DMS114 treated with DMSO at 0.1 percent for 48 hours (cell line): ENCODE results near the gene MKI67.
"Not testable (repeated sequence)": the region's sequence is repeated elsewhere in the genome, so short reads cannot be mapped to it uniquely, and the experiment has no call there.

Experiments used
- DNase-seq: peaks from one replicate; lab custom pipeline; 2025; ENCODE audit not compliant: unreplicated experiment; lab: John Stamatoyannopoulos, UW

MKI67 gene, protein sequence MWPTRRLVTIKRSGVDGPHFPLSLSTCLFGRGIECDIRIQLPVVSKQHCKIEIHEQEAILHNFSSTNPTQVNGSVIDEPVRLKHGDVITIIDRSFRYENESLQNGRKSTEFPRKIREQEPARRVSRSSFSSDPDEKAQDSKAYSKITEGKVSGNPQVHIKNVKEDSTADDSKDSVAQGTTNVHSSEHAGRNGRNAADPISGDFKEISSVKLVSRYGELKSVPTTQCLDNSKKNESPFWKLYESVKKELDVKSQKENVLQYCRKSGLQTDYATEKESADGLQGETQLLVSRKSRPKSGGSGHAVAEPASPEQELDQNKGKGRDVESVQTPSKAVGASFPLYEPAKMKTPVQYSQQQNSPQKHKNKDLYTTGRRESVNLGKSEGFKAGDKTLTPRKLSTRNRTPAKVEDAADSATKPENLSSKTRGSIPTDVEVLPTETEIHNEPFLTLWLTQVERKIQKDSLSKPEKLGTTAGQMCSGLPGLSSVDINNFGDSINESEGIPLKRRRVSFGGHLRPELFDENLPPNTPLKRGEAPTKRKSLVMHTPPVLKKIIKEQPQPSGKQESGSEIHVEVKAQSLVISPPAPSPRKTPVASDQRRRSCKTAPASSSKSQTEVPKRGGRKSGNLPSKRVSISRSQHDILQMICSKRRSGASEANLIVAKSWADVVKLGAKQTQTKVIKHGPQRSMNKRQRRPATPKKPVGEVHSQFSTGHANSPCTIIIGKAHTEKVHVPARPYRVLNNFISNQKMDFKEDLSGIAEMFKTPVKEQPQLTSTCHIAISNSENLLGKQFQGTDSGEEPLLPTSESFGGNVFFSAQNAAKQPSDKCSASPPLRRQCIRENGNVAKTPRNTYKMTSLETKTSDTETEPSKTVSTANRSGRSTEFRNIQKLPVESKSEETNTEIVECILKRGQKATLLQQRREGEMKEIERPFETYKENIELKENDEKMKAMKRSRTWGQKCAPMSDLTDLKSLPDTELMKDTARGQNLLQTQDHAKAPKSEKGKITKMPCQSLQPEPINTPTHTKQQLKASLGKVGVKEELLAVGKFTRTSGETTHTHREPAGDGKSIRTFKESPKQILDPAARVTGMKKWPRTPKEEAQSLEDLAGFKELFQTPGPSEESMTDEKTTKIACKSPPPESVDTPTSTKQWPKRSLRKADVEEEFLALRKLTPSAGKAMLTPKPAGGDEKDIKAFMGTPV (N-terminal part only)

GRCh38 chr10:128125944-128126764 lies at the start of gene MKI67:
Gene MKI67 (minus strand): TSS chr10:128126423. CDS start chr10:128125667, 756 bp downstream.
- DNase-seq: peak; percentile 85

GRCh38 chr10:128174581-128175559 lies 48.6 kb upstream of the MKI67 start:
- DNase-seq: no peak

DNA sequence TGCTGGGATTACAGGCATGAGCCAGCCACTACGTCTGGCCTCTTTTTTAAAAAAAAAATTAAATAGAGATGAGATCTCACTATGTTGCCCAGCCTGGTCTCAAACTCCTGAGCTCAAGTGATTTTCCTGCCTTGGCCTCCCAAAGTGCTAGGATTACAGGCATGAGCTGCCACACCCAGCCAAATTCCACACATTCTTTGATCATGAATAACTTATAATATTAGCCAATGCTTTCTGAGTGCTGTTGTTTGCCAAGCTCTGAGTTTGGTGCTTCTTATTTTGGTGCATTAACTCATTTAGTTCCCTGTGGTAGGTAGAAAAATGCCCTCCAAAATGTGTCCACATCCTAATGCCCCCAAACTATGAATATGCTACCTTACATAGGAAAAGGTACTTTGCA lies 47.2 kb upstream of the MKI67 start:
- DNase-seq: no peak

- no peak for DNase-seq
Measured at GRCh38 chr10:128172756-128173155, 46.5 kb upstream of the MKI67 start.

GRCh38 chr10:128169811-128170379 lies 43.7 kb upstream of the MKI67 start:
- DNase-seq: no peak

DNA sequence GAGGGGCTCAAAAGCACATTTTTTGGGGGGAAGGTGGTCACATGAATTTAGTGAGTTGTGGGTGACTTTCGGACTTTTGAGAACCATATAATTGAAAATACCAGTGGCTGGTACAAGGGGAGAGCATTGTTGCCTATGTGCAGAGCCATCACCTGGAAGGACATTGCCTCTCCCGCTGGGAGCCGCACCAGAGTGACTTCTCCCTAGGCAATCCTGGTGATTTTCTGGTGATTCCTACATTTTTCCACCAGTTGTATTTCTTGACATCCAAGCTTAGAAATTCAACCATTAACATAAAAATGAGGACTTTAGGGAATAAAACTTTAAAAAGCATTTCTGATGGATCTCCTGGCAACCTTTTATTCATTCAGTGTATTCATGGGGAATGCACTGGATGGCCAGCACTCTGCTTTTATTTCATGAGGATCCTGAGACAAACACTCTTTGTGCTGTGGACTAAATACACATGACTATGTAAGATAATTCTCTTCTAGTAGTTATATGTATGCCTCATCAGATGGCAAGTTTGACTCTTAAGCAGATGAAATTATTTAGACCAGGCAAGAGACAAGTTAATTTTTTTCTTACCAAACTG lies 41.8 kb upstream of the MKI67 start:
- DNase-seq: no peak

DNA sequence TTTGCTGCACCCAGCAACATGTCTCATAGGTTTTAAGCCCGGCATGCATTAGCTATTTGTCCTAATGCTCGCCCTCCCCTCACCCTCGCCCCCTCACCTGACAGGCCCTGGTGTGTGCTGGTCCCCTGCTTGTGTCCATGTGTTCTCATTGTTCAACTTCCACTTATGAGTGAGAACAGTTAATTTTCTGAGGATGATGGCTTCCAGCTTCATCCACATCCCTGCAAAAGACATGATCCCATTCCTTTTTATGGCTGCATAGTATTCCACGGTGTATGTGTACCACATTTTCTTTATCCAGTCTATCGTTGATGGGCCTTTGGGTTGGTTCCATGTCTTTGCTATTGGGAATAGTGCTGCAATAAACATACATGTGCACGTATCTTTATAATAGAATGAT lies 40.9 kb upstream of the MKI67 start:
- DNase-seq: not testable (repeated sequence)

DNA sequence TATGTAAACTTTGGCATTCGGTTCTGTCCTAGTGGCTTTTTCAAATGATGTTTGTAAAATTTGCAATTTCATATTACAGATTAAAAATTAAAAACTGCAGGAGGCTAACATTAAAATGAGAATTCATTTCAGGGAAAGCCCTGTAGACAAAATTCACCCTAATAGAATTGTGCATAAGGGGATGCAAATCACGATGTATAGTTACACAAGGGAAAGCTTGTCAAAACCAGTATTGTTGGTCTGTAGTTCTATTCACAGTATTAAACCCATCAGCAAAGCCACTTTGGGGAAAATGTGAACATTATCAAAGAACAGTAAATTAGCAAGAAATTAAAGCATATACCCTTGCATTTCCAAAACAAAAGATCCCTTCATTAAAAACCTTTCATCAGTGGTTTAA lies 39.9 kb upstream of the MKI67 start:
- no peak for DNase-seq

- DNase-seq: no peak
Measured at GRCh38 chr10:128165536-128165935, 39.3 kb upstream of the MKI67 start.

DNA sequence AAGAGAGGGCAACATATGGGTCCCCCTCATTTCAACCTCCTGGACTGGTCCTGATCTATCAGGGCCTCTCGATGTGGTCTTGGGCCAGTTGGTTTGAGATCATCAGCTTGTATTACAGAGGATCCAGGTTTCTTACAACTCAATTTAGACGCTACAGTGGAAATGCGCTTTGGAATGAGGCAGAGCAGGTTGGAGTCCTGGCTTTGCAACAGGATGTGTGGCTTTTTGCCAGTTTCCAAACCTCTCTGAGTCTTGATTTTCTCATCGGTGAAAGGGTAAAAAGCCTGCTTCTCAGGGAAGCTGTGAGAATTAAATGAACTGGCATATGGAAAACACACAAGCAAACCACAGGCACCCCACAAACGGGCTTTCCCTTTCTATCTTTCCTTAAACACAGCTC lies 37.5 kb upstream of the MKI67 start:
- DNase-seq: no peak

DNA sequence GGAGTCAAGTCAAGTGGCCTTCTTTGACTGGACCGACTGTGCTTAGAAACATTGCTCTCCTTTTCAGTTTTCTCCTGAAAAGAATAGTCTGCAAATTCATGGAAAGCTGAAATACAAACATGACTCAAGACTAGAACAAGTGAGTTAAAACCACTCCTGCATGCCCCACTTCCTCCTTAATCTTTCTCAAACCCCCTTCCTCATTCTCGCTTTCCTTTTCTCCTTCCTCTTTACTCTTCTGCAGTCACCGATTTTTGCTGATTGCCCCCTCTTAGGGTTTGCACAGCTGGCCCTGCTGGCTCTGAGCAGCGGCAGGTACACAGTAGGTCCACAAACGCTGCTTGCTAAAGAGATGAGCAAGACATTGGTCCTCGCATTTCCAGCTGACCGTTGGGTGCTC lies 34.8 kb upstream of the MKI67 start:
- DNase-seq: no peak

DNA sequence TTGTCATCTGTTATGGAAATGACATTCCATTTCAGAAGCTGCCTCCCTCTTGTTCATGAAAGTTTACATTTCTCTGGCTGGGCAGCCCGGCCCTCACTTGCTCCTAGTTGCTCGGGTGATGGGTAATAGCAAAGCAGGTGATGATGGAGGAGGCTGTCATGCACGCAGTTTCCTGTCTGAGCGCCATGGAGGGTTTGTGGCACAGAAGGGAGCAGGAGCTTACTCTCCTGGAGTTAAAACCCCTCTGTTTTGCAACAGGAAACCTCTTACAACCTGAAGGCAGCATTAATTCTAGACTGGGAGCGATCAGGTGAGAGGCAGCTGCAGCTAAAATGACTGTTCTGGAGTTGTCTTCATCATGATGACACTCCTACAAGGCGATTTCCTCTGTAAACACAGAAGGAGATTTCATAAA lies 34.1 kb upstream of the MKI67 start:
- no peak for DNase-seq

GRCh38 chr10:128158021-128158795 lies 32.0 kb upstream of the MKI67 start:
- no peak for DNase-seq

DNA sequence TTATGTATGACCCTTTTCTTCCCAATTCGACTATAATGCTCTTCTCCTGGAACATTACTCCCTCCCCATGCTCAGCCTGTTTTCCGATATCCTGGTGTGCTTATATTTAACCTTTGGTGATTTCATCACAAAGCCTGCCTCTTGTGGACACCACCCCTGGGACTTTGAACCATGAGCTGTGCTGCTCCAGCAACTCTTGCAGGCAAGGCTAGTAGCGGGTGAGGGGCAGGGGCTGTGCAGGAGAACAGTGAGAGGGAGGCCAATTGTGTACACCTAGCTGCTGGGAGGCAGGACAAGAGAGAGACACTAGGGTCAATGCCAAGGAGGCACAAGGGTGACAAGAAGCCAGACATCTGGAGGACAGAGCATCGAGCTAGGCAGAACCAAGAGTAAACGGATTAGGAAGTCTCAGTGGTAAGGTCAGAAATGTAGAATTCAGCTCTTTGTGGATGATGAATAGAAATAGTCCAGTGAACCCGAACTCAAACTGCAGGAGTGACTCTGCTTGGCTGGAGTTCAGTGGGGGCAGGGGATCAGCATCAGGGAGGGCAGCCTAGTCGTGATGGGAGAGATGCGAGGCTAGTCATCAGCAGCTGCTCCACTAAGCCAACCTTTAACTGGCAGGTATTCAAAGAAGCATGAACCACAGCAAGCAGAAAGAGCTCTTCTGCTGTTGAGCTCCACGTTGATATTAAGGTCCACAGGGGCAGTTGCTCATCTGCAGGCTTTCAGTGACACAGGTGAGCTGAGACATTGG lies 31.0 kb upstream of the MKI67 start:
- DNase-seq: no peak

DNA sequence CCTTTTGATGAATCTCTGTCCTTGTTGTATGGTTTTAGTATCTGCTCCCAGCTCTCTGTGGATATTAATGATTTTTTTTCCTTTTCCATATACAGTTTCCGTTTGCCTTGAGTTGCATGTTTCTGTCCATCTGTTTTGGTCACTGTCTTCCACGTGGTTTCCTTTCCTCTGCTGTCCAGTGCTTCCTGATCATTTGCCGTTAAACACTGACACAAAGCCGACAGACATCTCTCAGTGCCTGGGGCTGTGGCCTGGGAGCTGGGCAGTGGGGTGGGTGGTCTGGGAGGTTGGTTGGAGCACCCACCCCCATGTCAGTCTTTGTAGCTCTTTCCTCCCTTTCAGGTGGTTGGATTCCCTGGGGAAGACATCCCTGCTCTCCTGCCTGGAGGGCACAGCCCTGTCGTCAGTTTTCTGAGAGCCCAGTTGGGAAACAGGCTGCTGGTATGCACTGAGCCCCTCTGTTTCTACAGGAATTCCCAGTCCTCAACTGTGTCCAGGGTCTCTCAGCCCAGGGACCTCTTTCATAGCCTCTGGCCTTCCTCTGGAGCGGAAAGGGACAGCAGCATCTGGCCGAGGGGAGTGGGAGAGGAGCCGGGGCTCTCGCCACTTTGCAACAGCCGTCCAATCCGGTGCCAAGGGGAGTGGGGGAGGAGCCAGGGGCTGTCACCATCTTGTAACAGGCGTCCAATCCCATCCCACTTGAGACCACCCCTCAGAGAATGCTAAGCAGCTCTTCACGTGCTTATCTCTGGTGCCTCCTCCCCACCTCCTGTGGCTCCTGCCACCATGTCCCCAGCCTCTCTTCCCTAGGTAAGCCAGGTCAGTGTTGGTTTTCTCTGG lies 26.7 kb upstream of the MKI67 start:
- no peak for DNase-seq

DNA sequence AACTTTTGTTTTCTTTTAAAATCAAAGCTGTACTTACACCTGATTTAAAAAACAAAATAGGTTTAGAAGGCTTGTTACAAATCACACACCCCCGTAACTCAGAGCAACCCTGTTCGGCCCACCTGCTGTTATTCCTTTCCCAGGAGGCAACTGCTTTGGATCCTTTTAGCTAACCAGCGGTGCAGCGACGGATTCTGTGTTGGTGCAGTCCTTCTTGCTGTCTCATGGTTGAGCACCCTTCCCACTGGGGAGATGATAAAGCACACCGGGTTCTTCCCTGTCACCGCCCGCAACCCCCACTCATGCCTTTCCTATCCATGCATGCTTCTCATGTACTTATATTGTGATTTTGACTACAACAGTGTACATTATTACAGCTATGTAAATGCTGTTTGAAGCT lies 24.8 kb upstream of the MKI67 start:
- no peak for DNase-seq
